Breast epithelium (tissue), 3 donors: ENCODE measurements around the gene HYDIN.

ENCODE experiments used
- CTCF ChIP-seq, 3 donors: fragments of 450-650 bp; IDR thresholded peaks; one replicate each; pipeline ENCODE4 v1.5.1; 2016 to 2017; ENCODE audit warnings: antibody characterized with exemption in 3 of 3, mild to moderate bottlenecking in 3 of 3, moderate library complexity in 3 of 3
- POLR2A ChIP-seq: fragments of 450-650 bp; IDR thresholded peaks from one replicate; pipeline ENCODE4 v1.6.1; 2016; ENCODE audit warnings: antibody characterized with exemption, mild to moderate bottlenecking, moderate library complexity

- TF ChIP-seq CTCF (IDR thresholded peaks at IDR 0.05) (peak; percentile 83 to 96 (median 93)), POLR2A (no peak)
These were observed 459.6 kb downstream of the HYDIN start for GRCh38 chr16:70770626-70771552.
